H1 (cell line): Measurements from ENCODE around the gene MANBA. TPM values are rescaled to one million over a fixed set of nuclear protein-coding genes. Genes with fewer than 3 reads are reported as not detected.

ENCODE experiments used
- CTCF ChIA-PET: fragments of 300-600 bp; sonication (Branson Sonifier 250); formaldehyde crosslinking; loops from one replicate; lab custom pipeline; 2021; ENCODE audit not compliant: partially characterized antibody; lab: Charles Lee
- POLR2A ChIA-PET: fragments of 300-600 bp; sonication (Branson Sonifier 250); formaldehyde crosslinking; loops from one replicate; lab custom pipeline; 2021; ENCODE audit warnings: inconsistent platforms; ENCODE audit not compliant: partially characterized antibody; lab: Charles Lee
- DNase-seq, 2 experiments: peaks; one replicate each; pipeline versions ENCODE4 v3.0.0 to v3.0.0-alpha.2; 2010 to 2022; ENCODE audit warnings: low spot score in 2 of 2, low read depth in 1 of 2, mixed read lengths in 1 of 2
- FAIRE-seq: peaks from 2 replicates; lab custom pipeline; 2011; peaks lifted over from hg19 to GRCh38; lab: Jason Lieb, UNC
- H2AFZ ChIP-seq: 2 replicates; pipeline ENCODE4 v1.8.1; 2012; ENCODE audit warnings: low read length, inconsistent platforms
- H2AK5ac ChIP-seq: 2 replicates; pipeline ENCODE4 v1.6.1; 2013; ENCODE audit warnings: low read depth, low read length
- H2BK120ac ChIP-seq: replicated peaks from 2 replicates; pipeline ENCODE3; 2013; ENCODE audit warnings: low read depth, low read length, inconsistent platforms
- H2BK12ac ChIP-seq: 2 replicates; pipeline ENCODE4 v1.6.1; 2013; ENCODE audit warnings: low read depth, low read length
- H2BK15ac ChIP-seq: 2 replicates; pipeline ENCODE4 v1.6.1; 2013; ENCODE audit warnings: low read length
- H2BK20ac ChIP-seq: 2 replicates; pipeline ENCODE4 v1.6.1; 2013; ENCODE audit warnings: low read length
- H2BK5ac ChIP-seq: 2 replicates; pipeline ENCODE4 v1.6.1; 2013; ENCODE audit warnings: low read depth, low read length
- H3K14ac ChIP-seq: 2 replicates; pipeline ENCODE4 v1.6.1; 2013; ENCODE audit warnings: inconsistent platforms; ENCODE audit not compliant: insufficient read length
- H3K18ac ChIP-seq: 2 replicates; pipeline ENCODE4 v1.6.1; 2013; ENCODE audit warnings: low read length; ENCODE audit errors: extremely low read depth
- H3K23ac ChIP-seq: 2 replicates; pipeline ENCODE4 v1.6.1; 2013; ENCODE audit warnings: inconsistent platforms; ENCODE audit not compliant: insufficient read length
- H3K23me2 ChIP-seq: 2 replicates; pipeline ENCODE4 v1.6.1; 2013; ENCODE audit warnings: low read depth, low read length
- H3K27ac ChIP-seq: 2 replicates; pipeline ENCODE4 v1.6.1; 2011; ENCODE audit warnings: low read depth, low read length, inconsistent platforms
- H3K27me3 ChIP-seq, 4 experiments: replicated peaks in 1 of 4; 1 replicate in 1 of 4; 2 replicates in 3 of 4; pipeline versions ENCODE4 v1.6.1 to v1.8.1; 2011 to 2013; ENCODE audit warnings: low read length in 3 of 4, mild to moderate bottlenecking in 3 of 4, inconsistent platforms in 2 of 4, mixed read lengths in 2 of 4, moderate library complexity in 1 of 4; ENCODE audit not compliant: control insufficient read depth in 3 of 4, insufficient read depth in 3 of 4; ENCODE audit errors: extremely low read depth in 1 of 4
- H3K36me3 ChIP-seq, 4 experiments: 2 replicates each; pipeline versions ENCODE4 v1.6.1 to v1.8.1; 2011 to 2013; ENCODE audit warnings: mild to moderate bottlenecking in 4 of 4, low read length in 3 of 4, moderate library complexity in 2 of 4, control low read depth in 1 of 4, inconsistent platforms in 1 of 4; ENCODE audit not compliant: insufficient read depth in 4 of 4, control insufficient read depth in 2 of 4
- H3K4ac ChIP-seq: replicated peaks from 2 replicates; pipeline ENCODE3; 2013; ENCODE audit warnings: low read length, low read depth, mixed read lengths, inconsistent platforms; ENCODE audit not compliant: insufficient read length
- H3K4me1 ChIP-seq, 4 experiments: replicated peaks in 1 of 4; 1 replicate in 1 of 4; 2 replicates in 3 of 4; pipeline versions ENCODE4 v1.6.1 to v1.8.1; 2011 to 2013; ENCODE audit warnings: low read length in 3 of 4, inconsistent platforms in 2 of 4, mixed read lengths in 1 of 4; ENCODE audit not compliant: insufficient read depth in 4 of 4, control insufficient read depth in 3 of 4
- H3K4me2 ChIP-seq, 2 experiments: 2 replicates each; pipeline versions ENCODE4 v1.6.1 to v1.8.1; 2011 to 2013; ENCODE audit warnings: low read depth in 2 of 2, low read length in 2 of 2, control low read depth in 1 of 2, inconsistent platforms in 1 of 2, mild to moderate bottlenecking in 1 of 2; ENCODE audit not compliant: insufficient read depth in 1 of 2
- H3K4me3 ChIP-seq, 4 experiments: fragments of 200-600, 300-600 bp in 1 of 4; sonication (generic), shearing (Covaris generic), sonication (Bioruptor Twin) in 1 of 4; 2 replicates each; pipeline versions ENCODE4 v1.5.1 to v1.8.1; 2011 to 2016; ENCODE audit warnings: low read length in 4 of 4, low read depth in 3 of 4, control low read depth in 2 of 4, inconsistent platforms in 2 of 4, mild to moderate bottlenecking in 2 of 4, mixed read lengths in 1 of 4, moderate library complexity in 1 of 4; ENCODE audit not compliant: insufficient read depth in 2 of 4; ENCODE audit errors: extremely low read depth in 1 of 4
- H3K56ac ChIP-seq: replicated peaks from 2 replicates; pipeline ENCODE3; 2013; ENCODE audit warnings: low read depth, mild to moderate bottlenecking, mixed read lengths, low read length, inconsistent platforms; ENCODE audit not compliant: insufficient read length
- H3K79me1 ChIP-seq: 2 replicates; pipeline ENCODE4 v1.6.1; 2013; ENCODE audit warnings: low read depth, low read length, control low read depth
- H3K79me2 ChIP-seq, 2 experiments: 2 replicates each; pipeline versions ENCODE4 v1.6.1 to v1.8.1; 2012 to 2013; ENCODE audit warnings: low read length in 2 of 2, mild to moderate bottlenecking in 2 of 2, inconsistent platforms in 1 of 2; ENCODE audit not compliant: insufficient read depth in 2 of 2, control insufficient read depth in 1 of 2
- H3K9ac ChIP-seq, 4 experiments: replicated peaks in 1 of 4; 1 replicate in 1 of 4; 2 replicates in 3 of 4; pipeline versions ENCODE4 v1.6.1 to v1.8.1; 2011 to 2013; ENCODE audit warnings: low read depth in 3 of 4, low read length in 3 of 4, control low read depth in 2 of 4, mild to moderate bottlenecking in 2 of 4, moderate library complexity in 2 of 4, inconsistent platforms in 1 of 4; ENCODE audit errors: extremely low read depth in 1 of 4
- H3K9me3 ChIP-seq, 2 experiments: 2 replicates each; pipeline versions ENCODE4 v1.6.1 to v1.8.1; 2012 to 2013; ENCODE audit warnings: mild to moderate bottlenecking in 2 of 2, moderate library complexity in 2 of 2, control low read depth in 1 of 2, inconsistent platforms in 1 of 2, low read depth in 1 of 2, low read length in 1 of 2, mixed read lengths in 1 of 2; ENCODE audit not compliant: insufficient read depth in 2 of 2
- H4K20me1 ChIP-seq, 2 experiments: replicated peaks in 1 of 2; 2 replicates each; pipeline versions ENCODE3 to v1.8.1; 2011 to 2013; ENCODE audit warnings: inconsistent platforms in 2 of 2, low read length in 2 of 2, mild to moderate bottlenecking in 1 of 2; ENCODE audit not compliant: insufficient read depth in 2 of 2, control insufficient read depth in 1 of 2
- H4K5ac ChIP-seq: 2 replicates; pipeline ENCODE4 v1.6.1; 2013; ENCODE audit warnings: low read length, low read depth, mixed read lengths, inconsistent platforms; ENCODE audit not compliant: insufficient read length
- H4K8ac ChIP-seq: 2 replicates; pipeline ENCODE4 v1.8.0; 2013; ENCODE audit warnings: mild to moderate bottlenecking, moderate library complexity, low read length, inconsistent platforms; ENCODE audit not compliant: insufficient read depth; ENCODE audit errors: extremely low read depth
- H4K91ac ChIP-seq: replicated peaks from 2 replicates; pipeline ENCODE3; 2013; ENCODE audit warnings: low read length, mixed read lengths, inconsistent platforms; ENCODE audit not compliant: insufficient read length
- BRCA1 ChIP-seq: IDR thresholded peaks from 2 replicates; pipeline ENCODE4 v1.6.1; 2012; ENCODE audit warnings: low read depth, low read length, improper control_type of control experiment
- CBX8 ChIP-seq: fragments of 300-800, 300-1000 bp; sonication (generic); IDR thresholded peaks from 2 replicates; pipeline ENCODE4 v1.7.1; 2016; ENCODE audit warnings: low read depth, low read length, borderline replicate concordance
- RFX5 ChIP-seq: IDR thresholded peaks from 2 replicates; pipeline ENCODE4 v1.6.1; 2011; ENCODE audit warnings: low read depth, low read length, improper control_type of control experiment, borderline replicate concordance
- SIRT6 ChIP-seq: IDR thresholded peaks from one replicate; pipeline ENCODE4 v1.7.1; 2012; ENCODE audit warnings: low read length, inconsistent platforms
- TEAD4 ChIP-seq: IDR thresholded peaks from 2 replicates; pipeline ENCODE4 v1.6.1; 2012; ENCODE audit warnings: low read depth, low read length, inconsistent platforms, mixed read lengths
- WGBS, 2 experiments: shearing (Covaris generic) in 1 of 2; methylation state at CpG; one replicate each; pipeline versions ENCODE4 v1.1.6 to v1.1.7; 2013 to 2015; ENCODE audit warnings: low lambda C conversion rate in 2 of 2, mixed read lengths in 2 of 2, inconsistent platforms in 1 of 2, low coverage in 1 of 2, missing lambda C conversion rate in 1 of 2; ENCODE audit not compliant: insufficient replicate concordance in 2 of 2, insufficient coverage in 1 of 2, insufficient read length in 1 of 2; ENCODE audit errors: extremely low coverage in 1 of 2, missing lambda C conversion rate in 1 of 2; 5-methylcytosine and 5-hydroxymethylcytosine counted together
- polyA plus RNA-seq, 7 experiments: library from polyadenylated mRNA; depleted of rRNA in 3 of 7; stranded (reverse) in 5 of 7; unstranded in 2 of 7; fragments of >200 nt in 5 of 7; fragments of 200-250 nt in 2 of 7; gene quantifications; 1 replicate in 5 of 7; 2 replicates in 1 of 7; 4 replicates in 1 of 7; pipeline versions ENCODE4 v1.2.1 to v1.2.3, GENCODE V29; 2011 to 2013; ENCODE audit warnings: missing spikeins in 2 of 7, mixed read lengths in 2 of 7
- total RNA-seq: library from RNA; stranded (reverse); fragmentation: NEBNext Ultra II Directional; extraction: Animal tissue kit (Norgen Biotek cat#: 25700); gene quantifications from 2 replicates; pipeline ENCODE4 v1.2.1, GENCODE V29; 2021
- TF ChIP-seq, protein P1 (sequence below): IDR thresholded peaks from 2 replicates; pipeline ENCODE4 v1.6.1; 2011; ENCODE audit warnings: low read depth, mild to moderate bottlenecking, low read length; ENCODE audit not compliant: insufficient read depth

The MANBA gene
- total and polyA plus RNA-seq, 2 of the 8 experiments (the other 6 are each of a cell fraction or from before 2014, with no cell fraction given): 22.9 to 27.8 TPM

DNA sequence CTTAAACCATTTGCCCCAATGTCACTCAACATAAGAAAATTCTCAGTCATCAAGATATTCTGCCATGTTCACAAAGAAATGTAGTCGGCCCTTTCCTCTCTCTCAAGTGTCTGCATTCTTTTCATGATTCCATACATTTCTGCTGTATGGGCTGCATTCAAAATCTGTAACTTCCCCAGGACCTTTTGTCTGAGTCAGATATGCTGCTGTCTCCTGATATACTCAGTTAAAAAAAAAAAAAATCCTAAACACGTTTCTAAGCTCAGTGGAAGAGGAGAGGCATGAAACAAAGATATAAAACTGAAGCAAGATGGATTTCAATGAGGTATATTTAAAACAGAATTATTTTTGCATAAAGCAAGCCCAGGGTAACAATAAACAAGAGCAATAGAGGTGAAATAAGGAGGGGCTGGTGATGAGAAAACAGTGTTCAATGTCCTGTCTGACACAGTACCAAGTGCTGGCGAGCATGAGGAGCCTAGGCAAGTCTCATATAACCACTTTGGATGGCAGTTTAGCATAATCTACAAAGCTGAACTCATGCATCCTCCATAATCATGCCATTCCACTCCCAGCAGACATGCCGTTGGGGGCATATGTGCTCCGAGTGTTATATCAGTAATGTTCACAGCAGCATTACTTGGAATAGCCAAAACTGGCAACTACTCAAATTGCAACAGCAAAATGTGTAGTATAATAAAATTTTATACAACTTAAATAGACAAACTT, 76.7 kb downstream of the MANBA start:
- 94% methylated on average over 5 of the region's 5 CpGs; no CpG with 5 or more reads in 1 of the 2 experiments for WGBS, 2 experiments
- POLR2A ChIA-PET: no interaction called here
- H4K91ac ChIP-seq: no peak overlapping the region
- H3K27me3 ChIP-seq: no peaks in the 10 kb centered on the region
- FAIRE-seq (no peak), DNase-seq (no peak)
- no peak overlapping the region for H3K4me3 ChIP-seq
- no peak overlapping the region for H2BK120ac ChIP-seq
- H3K4ac ChIP-seq: no peak overlapping the region
- no peak overlapping the region for H3K18ac ChIP-seq
- H3K36me3 ChIP-seq: peaks cover 0 to 8% (median 3%) of the 10 kb centered on the region in 4 experiments; a peak in 3 of 8 replicates
- no peak overlapping the region for H2BK12ac ChIP-seq
- H3K27ac ChIP-seq: no peak overlapping the region
- H4K20me1 ChIP-seq: peaks cover 0 to 2% of the 10 kb centered on the region in 2 experiments
- H4K5ac ChIP-seq: no peak overlapping the region
- H3K9me3 ChIP-seq: no peaks in the 10 kb centered on the region
- no peaks in the 10 kb centered on the region; the same call in 1 of the 2 replicates for H3K23me2 ChIP-seq
- H3K9ac ChIP-seq: no peak overlapping the region
- H3K4me2 ChIP-seq: no peak overlapping the region
- no peaks in the 10 kb centered on the region for H3K4me1 ChIP-seq
- no peak overlapping the region for H3K23ac ChIP-seq
- no peak overlapping the region for H2AK5ac ChIP-seq
- H3K79me2 ChIP-seq: no peaks in the 10 kb centered on the region
- H3K56ac ChIP-seq: no peak overlapping the region
- no peak overlapping the region for H2BK15ac ChIP-seq
- no peak overlapping the region for H2BK20ac ChIP-seq
- no peak overlapping the region for H4K8ac ChIP-seq
- no peak overlapping the region for H2AFZ ChIP-seq
- TF ChIP-seq CBX8: no peak
- no peak for TF ChIP-seq RFX5
- no peak for TF ChIP-seq SIRT6
- TF ChIP-seq, protein P1, sequence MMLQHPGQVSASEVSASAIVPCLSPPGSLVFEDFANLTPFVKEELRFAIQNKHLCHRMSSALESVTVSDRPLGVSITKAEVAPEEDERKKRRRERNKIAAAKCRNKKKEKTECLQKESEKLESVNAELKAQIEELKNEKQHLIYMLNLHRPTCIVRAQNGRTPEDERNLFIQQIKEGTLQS: no peak
- TF ChIP-seq TEAD4: no peak
- TF ChIP-seq BRCA1: no peak
- no peak overlapping the region for H3K14ac ChIP-seq
- H2BK5ac ChIP-seq: no peak overlapping the region
- no peaks in the 10 kb centered on the region for H3K79me1 ChIP-seq
- CTCF ChIA-PET: no interaction called here
